Ovary (tissue), 9 donors: Measurements from ENCODE around the gene GPC4. TPM values are rescaled to one million over a fixed set of nuclear protein-coding genes. Genes with fewer than 3 reads are reported as not detected.

Experiments used
- DNase-seq, 5 donors: peaks; one replicate each; pipeline ENCODE4 v3.0.0-alpha.2; 2019 to 2020
- H3K27ac ChIP-seq, 2 donors: fragments of 200-600 bp; one replicate each; pipeline versions ENCODE4 v1.5.1 to v1.8.0; 2019 to 2022
- H3K27me3 ChIP-seq: fragments of 200-600 bp; one replicate; pipeline ENCODE4 v1.8.0; 2022
- H3K36me3 ChIP-seq: fragments of 200-600 bp; sonication (generic); one replicate; pipeline ENCODE4 v1.5.1; 2019
- H3K4me1 ChIP-seq: one replicate; pipeline ENCODE4 v1.8.1; 2013; ENCODE audit warnings: mild to moderate bottlenecking, moderate library complexity; ENCODE audit not compliant: insufficient read depth
- H3K4me3 ChIP-seq: fragments of 200-600 bp; sonication (generic); one replicate; pipeline ENCODE4 v1.5.1; 2017
- H3K9me3 ChIP-seq, 2 donors: fragments of 200-600 bp in 1 of 2; sonication (generic) in 1 of 2; one replicate each; pipeline versions ENCODE4 v1.5.1 to v1.8.1; 2013 to 2019; ENCODE audit warnings: mild to moderate bottlenecking in 1 of 2, moderate library complexity in 1 of 2
- EP300 ChIP-seq: sonication (generic); formaldehyde crosslinking; IDR thresholded peaks from one replicate; pipeline ENCODE4 v1.6.1; 2017; ENCODE audit warnings: antibody characterized with exemption
- POLR2A ChIP-seq: fragments of 450-650 bp; IDR thresholded peaks from one replicate; pipeline ENCODE4 v1.6.1; 2017; ENCODE audit warnings: antibody characterized with exemption, mild to moderate bottlenecking, moderate library complexity
- WGBS, 3 donors: extraction: QIAGEN DNeasy Blood & Tissue Kit in 1 of 3; methylation state at CpG; one replicate each; pipeline versions ENCODE4 v1.1.5 to v1.1.7; 2013 to 2017; 5-methylcytosine and 5-hydroxymethylcytosine counted together
- intact Hi-C, 4 donors: fragments of 100-400 bp; cut with DNase I; formaldehyde crosslinking; loops; one replicate each; pipeline versions ENCODE4 v1.11.0 to v1.15.1; 2022 to 2023
- polyA plus RNA-seq, 2 donors: library from polyadenylated mRNA; stranded (reverse); fragments of 200-250 nt in 1 of 2; fragments of 350-450 nt in 1 of 2; fragmentation: Illumina TruSeq in 1 of 2; extraction: RNeasy Lipid Tissue Mini Kit (QIAGEN cat#74804) in 1 of 2; gene quantifications; one replicate each; pipeline ENCODE4 v1.2.3, GENCODE V29; 2013 to 2014
- total RNA-seq, 7 donors: library from RNA; depleted of rRNA in 2 of 7; stranded (reverse); fragments of >200 nt in 2 of 7; fragmentation: NEBNext Ultra II Directional in 3 of 7; extraction: Animal tissue kit (Norgen Biotek cat#: 25700) in 3 of 7; gene quantifications; one replicate each; pipeline versions ENCODE4 v1.1.0 to v1.2.4, GENCODE V29; 2016 to 2023
- TF ChIP-seq, protein P1 (sequence below), 3 donors: fragments of 450-650 bp in 2 of 3; fragments of 200-600 bp in 1 of 3; IDR thresholded peaks; one replicate each; pipeline versions ENCODE4 v1.5.1 to v1.8.0; 2016 to 2022; ENCODE audit warnings: antibody characterized with exemption in 3 of 3, mild to moderate bottlenecking in 1 of 3
- donor health status: DM: no; HTN: no; CAD: no; lungs with moderate emphysema.
- donor health status: DM: no; HTN: no; CAD: no.
- donor health status: Bipolar disorder and iron deficiency.
- donor health status: DM: yes; HTN: yes; CAD: no.
- donor health status: DM: no; HTN: no; CAD: no.
- donor health status: DM: yes; HTN: yes; CAD: no.

GPC4 gene
- total and polyA plus RNA-seq, 9 donors, result 9.0 to 21.7 (median 12.3) TPM

- no peaks in the 10 kb centered on the region for H3K9me3 ChIP-seq
- H3K36me3 ChIP-seq, result no peaks in the 10 kb centered on the region
- 81 to 90% (median 90%) methylated on average over 2 of the region's 2 CpGs for WGBS, 3 donors
- intact Hi-C loops, result no loop called here
- H3K27ac ChIP-seq, result no peak overlapping the region
- DNase-seq, result no peak
- H3K4me3 ChIP-seq, result no peak overlapping the region
- no peaks in the 10 kb centered on the region for H3K4me1 ChIP-seq
- no peaks in the 10 kb centered on the region for H3K27me3 ChIP-seq
- TF ChIP-seq EP300 (no peak), POLR2A (no peak)
- TF ChIP-seq, protein P1, sequence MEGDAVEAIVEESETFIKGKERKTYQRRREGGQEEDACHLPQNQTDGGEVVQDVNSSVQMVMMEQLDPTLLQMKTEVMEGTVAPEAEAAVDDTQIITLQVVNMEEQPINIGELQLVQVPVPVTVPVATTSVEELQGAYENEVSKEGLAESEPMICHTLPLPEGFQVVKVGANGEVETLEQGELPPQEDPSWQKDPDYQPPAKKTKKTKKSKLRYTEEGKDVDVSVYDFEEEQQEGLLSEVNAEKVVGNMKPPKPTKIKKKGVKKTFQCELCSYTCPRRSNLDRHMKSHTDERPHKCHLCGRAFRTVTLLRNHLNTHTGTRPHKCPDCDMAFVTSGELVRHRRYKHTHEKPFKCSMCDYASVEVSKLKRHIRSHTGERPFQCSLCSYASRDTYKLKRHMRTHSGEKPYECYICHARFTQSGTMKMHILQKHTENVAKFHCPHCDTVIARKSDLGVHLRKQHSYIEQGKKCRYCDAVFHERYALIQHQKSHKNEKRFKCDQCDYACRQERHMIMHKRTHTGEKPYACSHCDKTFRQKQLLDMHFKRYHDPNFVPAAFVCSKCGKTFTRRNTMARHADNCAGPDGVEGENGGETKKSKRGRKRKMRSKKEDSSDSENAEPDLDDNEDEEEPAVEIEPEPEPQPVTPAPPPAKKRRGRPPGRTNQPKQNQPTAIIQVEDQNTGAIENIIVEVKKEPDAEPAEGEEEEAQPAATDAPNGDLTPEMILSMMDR (IDR thresholded peaks at IDR 0.05), result no peak
Measured at GRCh38 chrX:133419911-133420310, 4.6 kb upstream of the GPC4 start.

DNA sequence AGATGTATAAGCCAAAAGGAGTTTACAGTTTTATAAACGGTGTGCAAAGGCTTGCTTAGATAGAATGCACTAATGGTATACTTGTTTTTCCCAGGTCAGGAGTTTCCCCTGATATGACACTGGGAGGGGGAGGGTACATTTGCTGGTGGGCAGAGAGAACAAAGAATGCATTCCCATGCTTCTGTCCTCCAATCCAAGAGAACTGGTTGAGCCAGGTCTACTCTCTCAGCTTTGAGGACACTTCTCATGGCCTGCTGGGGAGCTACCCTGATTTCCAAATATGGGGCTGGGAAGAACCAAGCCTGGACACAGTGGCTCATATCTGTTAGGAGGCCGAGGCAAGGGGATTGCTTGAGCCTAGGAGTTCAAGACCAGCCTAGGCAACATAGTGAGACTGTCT, 3.3 kb upstream of the GPC4 start:
- intact Hi-C loops, result no loop called here

GRCh38 chrX:133417364-133417763, 2.1 kb upstream of the GPC4 start:
- WGBS, 3 donors, result 50 to 61% (median 53%) methylated on average over 6 of the region's 6 CpGs
- Histone ChIP-seq H3K9me3 (no peaks in the 10 kb centered on the region), H3K4me3 (no peak overlapping the region), H3K36me3 (no peaks in the 10 kb centered on the region), H3K27ac (no peak overlapping the region), H3K27me3 (no peaks in the 10 kb centered on the region), H3K4me1 (no peaks in the 10 kb centered on the region)
- DNase-seq, result no peak
- intact Hi-C loops, result no loop called here
- no peak for TF ChIP-seq EP300

More for the DNA sequence above, 3.3 kb upstream of the GPC4 start:
- TF ChIP-seq EP300 (no peak), POLR2A (no peak)
- TF ChIP-seq, protein P1 (IDR thresholded peaks at IDR 0.05), result no peak
- H3K27me3 ChIP-seq, result no peaks in the 10 kb centered on the region
- H3K27ac ChIP-seq, result no peak overlapping the region
- no peak overlapping the region for H3K4me3 ChIP-seq
- H3K9me3 ChIP-seq, result no peaks in the 10 kb centered on the region
- no peaks in the 10 kb centered on the region for H3K4me1 ChIP-seq
- no peak for DNase-seq
- H3K36me3 ChIP-seq, result no peaks in the 10 kb centered on the region
- 50 to 56% (median 54%) methylated on average over 2 of the region's 2 CpGs for WGBS, 3 donors

DNA sequence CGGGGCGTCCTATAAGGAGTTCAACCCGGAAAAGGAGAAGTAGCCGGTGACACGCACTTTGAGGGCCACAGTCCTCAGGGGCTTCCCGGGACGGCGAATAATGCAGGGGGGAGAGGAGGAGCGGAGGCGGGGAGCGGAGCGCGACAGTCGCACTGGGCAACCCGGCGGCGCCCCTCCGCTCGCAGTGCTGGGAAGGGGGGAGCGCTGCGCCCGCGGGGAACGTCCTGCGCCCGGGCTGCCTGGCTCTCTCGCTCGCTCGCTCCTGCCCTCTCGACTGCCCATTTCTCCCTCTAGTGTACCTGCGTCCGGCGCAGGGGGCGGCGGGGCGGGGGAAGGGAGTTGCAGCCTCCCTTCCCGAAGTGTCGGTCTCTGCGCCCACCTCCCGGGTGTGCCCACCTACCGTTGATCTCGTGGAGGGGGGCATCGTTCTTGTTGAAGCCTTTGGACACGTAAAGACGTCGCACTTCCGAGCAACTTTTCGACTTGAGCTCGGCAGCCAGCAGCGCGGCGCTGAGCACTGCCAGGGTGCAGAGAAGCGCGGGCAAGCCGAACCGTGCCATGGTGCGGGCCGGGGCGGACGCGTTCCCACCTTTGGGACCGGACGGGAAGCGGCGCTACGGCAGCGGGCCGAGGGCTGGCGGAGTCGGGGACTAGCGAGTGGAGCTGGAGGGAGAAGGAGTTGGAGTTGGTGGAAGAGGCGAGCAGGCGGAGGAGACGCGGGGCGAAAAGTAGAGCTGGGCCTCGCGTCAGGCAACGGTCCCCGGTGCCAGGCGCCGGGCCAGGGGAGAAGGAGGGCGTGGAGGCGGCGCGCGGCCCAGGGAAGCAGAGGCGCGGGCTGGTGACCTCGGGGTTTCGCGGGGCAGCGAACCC, 648 bp downstream of the GPC4 start:
- DNase-seq, result peak; percentile 24 to 45 (median 34)
- no peaks in the 10 kb centered on the region for H3K36me3 ChIP-seq
- TF ChIP-seq POLR2A, result no peak
- TF ChIP-seq, protein P1 (IDR thresholded peaks at IDR 0.05), result no peak
- no peak for TF ChIP-seq EP300
- H3K4me3 ChIP-seq, result peak overlapping the region; percentile 67
- no peaks in the 10 kb centered on the region for H3K9me3 ChIP-seq
- no peaks in the 10 kb centered on the region for H3K27me3 ChIP-seq
- H3K27ac ChIP-seq, result peak overlapping the region; percentile 8 to 68
- no peaks in the 10 kb centered on the region for H3K4me1 ChIP-seq
- intact Hi-C loops, result no loop called here
- WGBS, 3 donors, result 29 to 39% (median 33%) methylated on average over 80 to 93 of the region's 93 CpGs
